Inflammatory macrophage treated with lipopolysaccharide for 1 hour (primary cell): ENCODE results near the gene HNRNPA0.
A peak's percentile ranks its signal among the peaks of the same experiment; 100 is the strongest.
"Not testable (repeated sequence)": the region's sequence is repeated elsewhere in the genome, so short reads cannot be mapped to it uniquely, and the experiment has no call there.

Experiments used
- DNase-seq, 2 donors: peaks; one replicate each; pipeline ENCODE4 v3.0.0-alpha.2; 2020 to 2022

Gene HNRNPA0

GRCh38 chr5:137754188-137754960 lies at the start of gene HNRNPA0:
Gene HNRNPA0, minus strand, starts transcription at chr5:137754363. Its CDS starts 297 bp downstream, at chr5:137754066.
- peak; percentile 97 to 98 for DNase-seq

- DNase-seq, result no peak
Observed at GRCh38 chr5:137802282-137803210, 48.4 kb upstream of the HNRNPA0 start.

- no peak for DNase-seq
Observed at GRCh38 chr5:137800700-137801411, 46.7 kb upstream of the HNRNPA0 start.

- no peak for DNase-seq
Observed at GRCh38 chr5:137796279-137796678, 42.1 kb upstream of the HNRNPA0 start.

GRCh38 chr5:137794863-137795262 lies 40.7 kb upstream of the HNRNPA0 start:
- no peak for DNase-seq

GRCh38 chr5:137792303-137792702 lies 38.1 kb upstream of the HNRNPA0 start:
- no peak for DNase-seq

GRCh38 chr5:137791799-137792198 lies 37.6 kb upstream of the HNRNPA0 start:
- DNase-seq, result no peak

- DNase-seq, result no peak
Observed at GRCh38 chr5:137791387-137791786, 37.2 kb upstream of the HNRNPA0 start.

- not testable (repeated sequence) for DNase-seq
Observed at GRCh38 chr5:137788560-137788959, 34.4 kb upstream of the HNRNPA0 start.

- DNase-seq, result no peak
Observed at GRCh38 chr5:137782984-137783536, 28.9 kb upstream of the HNRNPA0 start.

GRCh38 chr5:137782055-137782454 lies 27.9 kb upstream of the HNRNPA0 start:
- no peak for DNase-seq

- DNase-seq, result peak; percentile 2 to 43
Observed at GRCh38 chr5:137778772-137779564, 24.8 kb upstream of the HNRNPA0 start.

- not testable (repeated sequence) for DNase-seq
Observed at GRCh38 chr5:137767937-137768336, 13.8 kb upstream of the HNRNPA0 start.

- peak; percentile 7 to 44 for DNase-seq
Observed at GRCh38 chr5:137761566-137761965, 7.4 kb upstream of the HNRNPA0 start.

- no peak for DNase-seq
Observed at GRCh38 chr5:137760719-137761516, 6.8 kb upstream of the HNRNPA0 start.

GRCh38 chr5:137760294-137760693 lies 6.1 kb upstream of the HNRNPA0 start:
- no peak for DNase-seq

- DNase-seq, result no peak
Observed at GRCh38 chr5:137758715-137759306, 4.6 kb upstream of the HNRNPA0 start.

GRCh38 chr5:137758121-137758520 lies 4.0 kb upstream of the HNRNPA0 start:
- DNase-seq, result no peak

GRCh38 chr5:137757634-137758033 lies 3.5 kb upstream of the HNRNPA0 start:
- no peak for DNase-seq

GRCh38 chr5:137754961-137755762 lies 999 bp upstream of the HNRNPA0 start:
- DNase-seq, result peak in 1 of 2 donors; percentile 22
